Muscle layer of colon (tissue), 2 donors: ENCODE data around the gene VWA7.
"Not testable (repeated sequence)": the region's sequence is repeated elsewhere in the genome, so short reads cannot be mapped to it uniquely, and the experiment has no call there.

Experiments
- H3K27ac ChIP-seq: one replicate; pipeline ENCODE4 v1.7.0; 2013; ENCODE audit warnings: low read depth, mild to moderate bottlenecking, low read length, moderate library complexity
- H3K27me3 ChIP-seq, 2 donors: one replicate each; pipeline ENCODE4 v1.7.0; 2013; ENCODE audit warnings: low read length in 2 of 2, mild to moderate bottlenecking in 2 of 2; ENCODE audit not compliant: insufficient read depth in 2 of 2, control insufficient read depth in 1 of 2
- H3K36me3 ChIP-seq: one replicate; pipeline ENCODE4 v1.7.0; 2013; ENCODE audit warnings: mild to moderate bottlenecking, low read length; ENCODE audit not compliant: insufficient read depth
- H3K4me1 ChIP-seq: one replicate; pipeline ENCODE4 v1.7.0; 2013; ENCODE audit warnings: mild to moderate bottlenecking, low read length; ENCODE audit not compliant: insufficient read depth
- H3K4me3 ChIP-seq, 2 donors: one replicate each; pipeline ENCODE4 v1.7.0; 2013; ENCODE audit warnings: low read length in 2 of 2, low read depth in 1 of 2, mild to moderate bottlenecking in 1 of 2, moderate library complexity in 1 of 2
- H3K9ac ChIP-seq: one replicate; pipeline ENCODE4 v1.7.0; 2013; ENCODE audit warnings: low read length
- H3K9me3 ChIP-seq: one replicate; pipeline ENCODE4 v1.7.0; 2013; ENCODE audit warnings: mild to moderate bottlenecking, low read length
- donor health status: abdominal sarcoma.
- donor health status: Adenocarcinoma of cecum.

VWA7 gene

DNA sequence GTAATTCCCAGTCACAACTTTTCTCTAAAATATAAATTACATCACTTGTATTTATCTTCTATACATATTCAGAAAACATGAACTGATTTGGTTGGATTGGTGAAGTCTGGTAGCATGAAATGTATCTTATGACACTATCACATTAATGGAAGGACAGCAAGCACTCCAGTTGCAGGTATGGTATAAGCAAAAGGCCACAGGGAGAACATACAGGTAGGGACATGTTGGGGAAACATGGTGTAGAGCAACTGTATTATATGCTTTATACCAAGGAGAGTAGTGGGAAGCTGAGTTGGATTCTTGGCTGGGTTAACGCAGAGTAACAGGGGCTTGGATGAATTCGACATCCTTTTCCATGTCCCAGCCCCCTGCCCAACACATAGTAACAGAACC is 19.9 kb upstream of the VWA7 start:
- peaks cover 8% of the 10 kb centered on the region for H3K36me3 ChIP-seq
- H3K4me1 ChIP-seq = peaks cover 11% of the 10 kb centered on the region
- no peaks in the 10 kb centered on the region for H3K9me3 ChIP-seq
- H3K9ac ChIP-seq = no peak overlapping the region
- H3K27ac ChIP-seq = no peak overlapping the region
- H3K4me3 ChIP-seq = no peak overlapping the region
- H3K27me3 ChIP-seq = no peaks in the 10 kb centered on the region

DNA sequence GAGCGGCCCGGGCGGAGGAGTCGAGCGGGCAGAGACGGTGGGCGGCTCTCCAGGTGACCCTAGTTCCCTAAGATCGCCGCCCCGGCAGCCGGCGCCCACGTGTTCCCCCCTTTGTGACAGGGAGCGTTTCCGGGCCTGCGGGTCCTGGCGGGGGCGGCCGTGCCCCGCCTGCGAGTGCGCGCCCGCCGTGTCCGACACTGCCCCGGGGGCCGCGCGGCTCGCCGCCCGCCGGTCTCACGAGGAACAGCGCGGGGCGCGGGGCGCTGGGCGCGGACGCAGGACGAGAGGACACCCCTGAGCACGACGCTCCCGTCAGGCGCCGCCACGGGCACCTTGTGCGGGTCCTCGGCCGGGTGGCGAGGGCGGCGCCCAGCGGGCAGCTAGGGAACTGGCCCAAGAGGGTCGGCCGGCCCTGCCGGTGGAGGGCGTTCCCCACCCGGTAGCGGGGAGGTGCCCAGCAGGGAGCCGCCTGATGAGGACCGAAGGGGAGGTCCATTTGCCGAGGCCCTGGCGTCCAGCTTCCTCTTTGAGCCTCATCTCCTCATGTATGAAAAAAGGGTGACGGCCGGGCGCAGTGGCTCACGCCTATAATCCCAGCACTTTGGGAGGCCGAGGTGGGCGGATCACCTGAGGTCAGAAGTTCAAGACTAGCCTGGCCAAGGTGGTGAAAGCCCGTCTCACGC is 18.6 kb upstream of the VWA7 start, which contains the start of gene VARS1:
TSS of gene VARS1 (minus strand) at position 137 of the 683 bp plus-strand sequence. CDS start 535 bp downstream, outside the sequence.
- Histone ChIP-seq H3K4me1 (peaks cover 11% of the 10 kb centered on the region), H3K36me3 (peaks cover 8% of the 10 kb centered on the region), H3K9ac (peak within 1 kb of the TSS; percentile 94), H3K27me3 (no peaks in the 10 kb centered on the region), H3K27ac (peak within 1 kb of the TSS; percentile 95), H3K9me3 (no peaks in the 10 kb centered on the region), H3K4me3 (peak within 1 kb of the TSS; percentile 93 to 99)

DNA sequence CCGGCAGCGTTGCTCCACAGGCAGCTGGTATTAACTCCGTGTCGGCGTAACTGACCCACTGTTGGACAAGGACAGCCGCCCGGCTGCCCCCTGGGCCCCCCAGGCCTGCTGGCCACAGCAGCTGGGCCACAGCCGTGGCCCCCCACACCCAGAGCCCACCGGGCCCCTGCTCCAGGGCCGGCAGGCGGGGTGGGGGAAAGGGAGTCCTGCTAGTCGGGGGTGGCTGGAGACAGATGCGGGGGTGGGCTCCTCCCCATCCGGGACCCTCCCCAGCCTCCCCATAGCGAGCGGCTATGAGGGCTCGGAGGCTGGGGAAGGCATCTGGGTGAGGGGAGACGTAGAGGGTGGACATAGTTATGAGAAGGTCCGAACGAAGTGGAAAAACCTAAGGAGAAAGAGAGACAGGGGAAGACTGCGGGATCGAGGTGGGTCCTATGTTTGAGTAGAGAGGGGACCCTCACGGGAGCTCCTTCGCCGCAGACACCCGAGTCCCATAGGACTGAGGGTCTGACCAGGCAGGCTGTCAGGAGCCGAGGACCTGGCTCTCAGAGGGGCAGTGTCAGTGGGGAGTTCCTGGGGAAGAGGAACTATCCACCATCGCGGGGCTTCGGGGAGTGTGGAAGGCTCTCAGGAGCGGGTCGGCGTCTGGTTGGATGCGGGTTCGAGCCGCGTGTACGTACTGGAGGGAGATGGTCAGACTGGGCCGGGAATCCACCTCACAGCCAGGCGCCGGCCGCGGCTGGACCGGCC is 17.9 kb upstream of the VWA7 start:
- Histone ChIP-seq H3K27ac (peak overlapping the region; percentile 95), H3K4me1 (peaks cover 11% of the 10 kb centered on the region), H3K9me3 (no peaks in the 10 kb centered on the region), H3K4me3 (peak overlapping the region; percentile 93 to 99), H3K27me3 (no peaks in the 10 kb centered on the region), H3K9ac (peak overlapping the region; percentile 94), H3K36me3 (peaks cover 8% of the 10 kb centered on the region)

DNA sequence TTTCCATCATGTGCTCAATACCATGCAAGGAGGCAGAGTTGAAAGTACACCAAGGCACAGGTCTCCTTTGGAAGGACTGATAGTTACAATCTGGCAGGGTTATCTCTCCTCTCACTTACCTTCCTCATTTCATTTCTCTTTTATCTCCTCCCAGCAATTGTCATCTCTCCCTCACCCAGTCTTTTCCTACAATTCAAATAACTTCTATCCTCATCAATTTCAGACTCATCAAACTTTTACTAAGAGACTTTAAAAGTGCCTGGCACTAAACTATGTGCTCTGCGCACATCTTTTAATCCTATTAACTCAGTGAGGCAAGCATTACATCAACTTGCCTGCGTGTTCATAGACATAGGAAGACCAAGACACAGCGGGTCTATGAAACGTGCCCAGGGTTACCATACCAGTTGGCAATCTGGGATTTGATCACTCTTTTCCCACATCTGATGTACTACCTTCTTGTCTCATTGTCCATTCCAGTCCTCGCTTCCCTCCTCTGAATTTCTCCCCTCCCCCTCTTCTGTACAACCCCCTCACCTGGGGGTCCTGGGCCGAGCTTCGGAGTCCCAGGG is 17.3 kb upstream of the VWA7 start:
- peaks cover 11% of the 10 kb centered on the region for H3K4me1 ChIP-seq
- H3K27me3 ChIP-seq = no peaks in the 10 kb centered on the region
- H3K27ac ChIP-seq = peak overlapping the region; percentile 95
- H3K36me3 ChIP-seq = peaks cover 8% of the 10 kb centered on the region
- no peaks in the 10 kb centered on the region for H3K9me3 ChIP-seq
- H3K4me3 ChIP-seq = peak overlapping the region; percentile 93 to 99
- H3K9ac ChIP-seq = peak overlapping the region; percentile 94

DNA sequence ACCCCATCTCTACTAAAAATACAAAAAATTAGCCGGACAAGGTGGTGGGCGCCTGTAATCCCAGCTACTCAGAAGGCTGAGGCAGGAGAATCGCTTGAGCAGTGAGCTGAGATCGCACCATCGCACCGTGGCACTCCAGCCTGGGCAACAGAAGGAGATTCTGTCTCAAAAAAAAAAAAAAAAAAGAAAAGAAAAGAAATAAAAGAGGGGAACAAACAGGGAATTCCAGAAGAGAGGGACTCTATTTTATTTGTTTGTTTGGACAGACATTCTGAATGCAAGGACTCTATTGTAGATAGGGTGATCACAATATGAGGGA is 16.8 kb upstream of the VWA7 start:
- H3K9ac ChIP-seq, H3K36me3 ChIP-seq, H3K9me3 ChIP-seq, H3K27me3 ChIP-seq, H3K4me3 ChIP-seq, H3K27ac ChIP-seq: not testable (repeated sequence)
- H3K4me1 ChIP-seq = peaks cover 11% of the 10 kb centered on the region

DNA sequence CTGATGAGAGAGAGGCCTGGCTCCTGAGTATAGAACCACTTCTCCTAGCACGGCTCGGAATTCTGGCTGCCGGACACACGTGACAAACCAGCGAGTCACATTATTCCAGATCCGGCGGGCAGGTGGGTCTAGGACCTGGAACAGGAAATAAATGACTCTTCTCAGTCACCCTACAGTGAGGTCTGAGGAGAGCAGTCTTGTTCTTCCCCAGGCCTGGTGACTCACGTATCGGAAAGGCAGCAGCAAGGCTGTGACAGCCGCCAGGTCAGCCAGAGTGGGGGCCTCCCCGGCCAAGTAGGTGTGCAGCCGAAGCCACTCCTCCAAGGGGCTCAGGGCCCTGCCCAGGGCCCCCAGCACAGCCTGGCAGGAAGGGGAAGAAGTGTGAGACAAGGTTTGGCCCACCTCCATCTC is 15.6 kb upstream of the VWA7 start:
- Histone ChIP-seq H3K27ac (no peak overlapping the region), H3K36me3 (peaks cover 8% of the 10 kb centered on the region), H3K27me3 (no peaks in the 10 kb centered on the region), H3K9ac (no peak overlapping the region), H3K9me3 (no peaks in the 10 kb centered on the region), H3K4me1 (peaks cover 11% of the 10 kb centered on the region), H3K4me3 (no peak overlapping the region)

DNA sequence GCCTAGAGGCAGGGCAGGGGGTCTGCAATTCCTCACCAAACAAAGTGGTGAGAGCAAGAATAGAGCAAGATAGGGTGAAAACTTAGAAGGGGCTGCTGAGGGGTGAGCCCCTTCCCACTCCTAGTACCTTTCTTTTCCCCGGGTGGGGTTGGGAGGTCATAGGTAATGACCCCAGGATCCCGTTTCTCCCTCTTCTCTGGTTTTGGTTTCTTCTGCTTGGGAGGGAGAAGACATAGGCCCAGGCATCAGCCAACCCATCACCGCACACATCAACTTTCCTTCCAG is 14.9 kb upstream of the VWA7 start:
- Histone ChIP-seq H3K4me3 (no peak overlapping the region), H3K9ac (no peak overlapping the region), H3K9me3 (no peaks in the 10 kb centered on the region), H3K27me3 (no peaks in the 10 kb centered on the region), H3K27ac (no peak overlapping the region), H3K36me3 (peaks cover 1% of the 10 kb centered on the region), H3K4me1 (peaks cover 11% of the 10 kb centered on the region)

DNA sequence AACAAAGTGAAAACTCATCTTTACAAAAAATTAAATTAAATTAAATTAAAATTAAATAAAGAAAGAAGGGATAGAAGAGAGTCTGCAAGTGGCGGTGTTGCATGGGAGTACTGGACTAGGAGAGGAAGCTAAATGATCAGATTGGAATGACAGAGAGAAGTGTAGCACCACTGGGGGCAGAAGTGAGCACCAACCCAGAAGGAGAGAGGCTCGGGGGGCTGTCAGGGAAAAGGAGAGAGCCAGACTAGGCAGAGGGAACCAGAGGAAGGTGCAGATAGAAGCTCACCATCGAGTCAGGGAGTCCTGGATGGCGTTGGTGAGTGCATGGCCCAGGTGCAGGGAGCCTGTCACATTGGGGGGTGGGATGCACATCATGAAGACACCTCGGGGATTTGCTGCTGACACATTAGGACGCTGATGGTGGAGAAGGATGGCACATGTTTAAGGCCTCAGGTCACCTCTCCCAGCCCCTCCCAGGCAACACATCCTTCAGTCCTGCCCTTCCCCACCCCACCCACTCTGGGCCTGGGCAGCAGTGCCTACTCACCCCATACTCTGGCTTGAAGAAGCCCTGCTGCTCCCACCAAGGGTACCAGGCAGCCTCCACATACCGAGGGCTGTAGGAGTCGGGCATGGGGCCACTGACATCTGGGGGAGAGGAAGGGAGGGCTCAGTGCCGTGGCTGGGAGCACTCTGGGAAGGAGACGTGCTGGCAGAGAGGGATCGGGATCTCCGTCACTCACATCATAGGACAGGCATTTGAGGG is 14.4 kb upstream of the VWA7 start:
- Histone ChIP-seq H3K9ac (no peak overlapping the region), H3K4me1 (peaks cover 11% of the 10 kb centered on the region), H3K36me3 (no peaks in the 10 kb centered on the region), H3K4me3 (no peak overlapping the region), H3K9me3 (no peaks in the 10 kb centered on the region), H3K27me3 (no peaks in the 10 kb centered on the region), H3K27ac (no peak overlapping the region)

DNA sequence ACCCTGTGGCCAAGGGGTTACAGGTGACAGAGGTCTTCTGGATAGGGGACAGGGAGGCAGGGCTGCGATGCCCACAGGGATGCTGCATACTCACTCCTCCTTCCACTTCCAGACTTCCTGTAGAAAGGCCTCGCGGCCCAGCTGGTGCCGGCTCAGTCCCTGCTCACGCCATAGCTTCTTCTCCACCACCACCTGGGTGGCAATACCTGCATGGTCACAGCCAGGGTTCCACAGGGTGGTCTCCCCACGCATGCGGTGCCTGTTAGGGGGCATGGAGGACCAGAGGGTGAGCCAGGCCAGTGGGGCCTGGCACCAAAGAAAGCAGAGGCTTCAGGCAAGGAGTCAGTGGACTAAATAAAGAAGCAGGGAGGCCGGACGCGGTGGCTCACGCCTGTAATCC is 8.3 kb upstream of the VWA7 start:
- Histone ChIP-seq H3K4me3 (no peak overlapping the region), H3K27ac (no peak overlapping the region), H3K4me1 (no peaks in the 10 kb centered on the region), H3K9ac (no peak overlapping the region), H3K9me3 (no peaks in the 10 kb centered on the region), H3K27me3 (no peaks in the 10 kb centered on the region), H3K36me3 (peaks cover 41% of the 10 kb centered on the region)

DNA sequence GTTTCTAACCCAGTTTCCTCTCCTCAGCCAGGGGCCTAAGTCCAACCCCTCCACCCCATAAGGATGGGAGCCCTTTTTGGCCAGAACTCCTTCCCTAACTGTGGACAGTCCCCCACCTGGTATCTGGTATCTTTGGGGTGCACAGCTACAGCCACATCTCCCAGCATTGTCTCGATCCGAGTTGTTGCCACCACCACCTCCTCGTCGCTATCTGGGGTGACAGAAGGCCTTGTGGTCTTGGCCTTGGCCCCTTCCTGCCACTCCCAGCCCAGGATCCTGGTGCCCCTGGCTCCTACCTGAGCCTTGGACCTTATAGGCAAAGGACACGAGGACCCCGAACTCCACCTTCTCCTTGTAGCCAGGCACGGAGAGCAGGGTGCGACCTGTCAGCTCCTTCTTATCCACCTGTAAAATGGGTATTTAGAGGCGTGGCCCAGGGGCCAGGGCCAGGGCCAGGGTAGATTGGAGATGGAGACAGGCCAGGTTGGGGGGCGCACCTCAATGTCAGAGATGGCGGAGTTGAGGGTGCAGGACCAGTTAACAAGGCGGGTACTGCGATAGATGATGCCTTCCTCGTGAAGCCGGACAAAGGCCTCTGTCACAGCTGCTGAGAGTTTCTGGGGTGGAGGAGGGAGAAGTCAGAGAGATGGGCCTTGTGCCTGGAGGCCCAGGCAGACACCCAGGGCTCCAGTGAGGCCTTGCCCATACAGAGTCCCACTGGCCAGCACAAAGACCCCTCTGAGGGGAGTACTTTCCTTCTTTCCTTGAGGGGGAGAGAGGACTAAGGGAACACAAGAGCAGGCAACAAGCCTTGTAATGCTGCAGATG is 7.2 kb upstream of the VWA7 start:
- Histone ChIP-seq H3K4me3 (no peak overlapping the region), H3K36me3 (peaks cover 50% of the 10 kb centered on the region), H3K9me3 (no peaks in the 10 kb centered on the region), H3K9ac (no peak overlapping the region), H3K4me1 (no peaks in the 10 kb centered on the region), H3K27ac (no peak overlapping the region), H3K27me3 (no peaks in the 10 kb centered on the region)
